Loucy (cell line): ENCODE results near the gene CDH26.

Experiments
- H2AFZ ChIP-seq: fragments of 200-600 bp; sonication (generic); 2 replicates; pipeline ENCODE4 v1.6.0; 2016; ENCODE audit warnings: antibody characterized with exemption, mild to moderate bottlenecking, low read length, moderate library complexity
- H3F3A ChIP-seq: fragments of 200-600 bp; 2 replicates; pipeline ENCODE4 v1.6.0; 2016; ENCODE audit warnings: antibody characterized with exemption, low read depth, mild to moderate bottlenecking
- H3K27me3 ChIP-seq: fragments of 200-600 bp; sonication (generic); 2 replicates; pipeline ENCODE4 v1.6.1; 2014; ENCODE audit warnings: low read length, mild to moderate bottlenecking; ENCODE audit not compliant: insufficient read depth, poor library complexity, severe bottlenecking
- H3K36me3 ChIP-seq: fragments of 200-600 bp; sonication (generic); 2 replicates; pipeline ENCODE4 v1.6.1; 2016; ENCODE audit warnings: low read length; ENCODE audit not compliant: insufficient read depth
- H3K4me1 ChIP-seq: fragments of 200-600 bp; sonication (generic); 2 replicates; pipeline ENCODE4 v1.5.1; 2014; ENCODE audit warnings: low read length, mild to moderate bottlenecking; ENCODE audit not compliant: insufficient read depth, poor library complexity, severe bottlenecking
- H3K4me2 ChIP-seq: fragments of 200-600 bp; sonication (generic); 2 replicates; pipeline ENCODE4 v1.6.0; 2014; ENCODE audit warnings: antibody characterized with exemption, low read length, low read depth, mild to moderate bottlenecking; ENCODE audit not compliant: poor library complexity, severe bottlenecking
- H3K4me3 ChIP-seq: fragments of 200-600 bp; sonication (generic); 2 replicates; pipeline ENCODE4 v1.5.1; 2014; ENCODE audit warnings: low read length, mild to moderate bottlenecking, mixed read lengths; ENCODE audit not compliant: poor library complexity, severe bottlenecking
- H3K79me2 ChIP-seq: fragments of 200-600 bp; sonication (generic); 2 replicates; pipeline ENCODE4 v1.6.1; 2014; ENCODE audit warnings: low read length; ENCODE audit not compliant: insufficient read depth
- H3K9ac ChIP-seq: fragments of 200-600 bp; sonication (generic); 2 replicates; pipeline ENCODE4 v1.6.0; 2014; ENCODE audit warnings: mild to moderate bottlenecking, low read depth, low read length, moderate library complexity; ENCODE audit not compliant: poor library complexity, severe bottlenecking
- H3K9me2 ChIP-seq: fragments of 200-600 bp; sonication (generic); replicated peaks from 2 replicates; pipeline ENCODE4 v1.6.1; 2016; ENCODE audit warnings: low read depth, low read length, mixed read lengths
- H3K9me3 ChIP-seq: fragments of 200-600 bp; sonication (generic); 2 replicates; pipeline ENCODE4 v1.6.1; 2014; ENCODE audit warnings: mild to moderate bottlenecking, antibody characterized with exemption, low read length, low read depth; ENCODE audit not compliant: insufficient read depth
- H4K20me1 ChIP-seq: fragments of 200-600 bp; sonication (generic); 2 replicates; pipeline ENCODE4 v1.6.0; 2014; ENCODE audit warnings: antibody characterized with exemption, low read length, mild to moderate bottlenecking; ENCODE audit not compliant: insufficient read depth, poor library complexity, severe bottlenecking
- EZH2phosphoT487 ChIP-seq: fragments of 200-600 bp; IDR thresholded peaks from 2 replicates; pipeline ENCODE4 v1.6.1; 2018; ENCODE audit warnings: antibody characterized with exemption, mild to moderate bottlenecking, moderate library complexity, borderline replicate concordance
- TF ChIP-seq, protein P1 (sequence below): fragments of 200-600 bp; sonication (generic); conservative IDR thresholded peaks from 2 replicates; pipeline ENCODE4 v1.5.1; 2014; ENCODE audit warnings: mild to moderate bottlenecking, antibody characterized with exemption, low read length

Gene CDH26

DNA sequence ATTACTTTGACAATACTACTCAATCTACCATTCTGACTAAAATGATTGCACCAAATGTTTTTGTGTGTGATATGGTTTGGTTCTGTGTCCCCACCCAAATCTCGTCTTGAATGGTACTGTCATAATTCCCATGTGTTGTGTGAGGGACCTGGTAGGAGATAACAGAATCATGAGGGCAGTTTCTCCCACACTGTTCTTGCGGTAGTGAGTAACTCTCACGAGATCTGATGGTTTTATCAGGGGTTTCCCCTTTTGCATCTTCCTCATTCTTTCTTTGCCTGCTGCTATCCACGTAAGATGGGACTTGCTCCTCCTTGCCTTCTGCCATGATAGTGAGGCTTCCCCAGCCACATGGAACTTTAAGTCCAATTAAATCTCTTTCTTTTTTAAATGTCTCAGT, 45.6 kb upstream of the CDH26 start:
- no peak overlapping the region for H3K4me2 ChIP-seq
- no peaks in the 10 kb centered on the region for H3K4me1 ChIP-seq
- no peak overlapping the region for H3K9ac ChIP-seq

DNA sequence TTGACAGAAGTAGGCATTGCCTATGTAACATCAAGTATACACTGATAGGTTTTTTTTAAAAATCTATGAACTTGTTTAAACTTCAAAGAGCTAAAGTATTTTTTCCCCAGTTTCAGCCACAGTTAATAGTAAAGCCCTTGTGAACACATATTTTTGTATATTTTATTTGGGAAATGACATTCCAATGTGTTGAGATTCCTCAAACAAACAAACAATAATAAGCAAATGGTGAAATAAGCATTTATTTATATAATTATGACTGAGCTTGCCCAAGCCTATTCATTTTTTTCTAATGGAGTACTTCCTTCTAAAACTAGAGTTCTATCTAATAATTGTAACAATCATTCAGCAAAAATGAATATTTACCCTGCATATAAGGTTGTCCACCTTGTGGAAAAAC, 37.3 kb upstream of the CDH26 start:
- Histone ChIP-seq H3K4me2 (no peak overlapping the region), H3K4me1 (no peaks in the 10 kb centered on the region)

More for the DNA sequence above, 45.6 kb upstream of the CDH26 start:
- no peaks in the 10 kb centered on the region for H3K36me3 ChIP-seq
- no peaks in the 10 kb centered on the region for H4K20me1 ChIP-seq
- no peak overlapping the region for H3K4me3 ChIP-seq
- H3K9me3 ChIP-seq: no peaks in the 10 kb centered on the region
- H3K27me3 ChIP-seq: no peaks in the 10 kb centered on the region
- no peaks in the 10 kb centered on the region for H3K9me2 ChIP-seq
- TF ChIP-seq EZH2phosphoT487: no peak
- TF ChIP-seq, protein P1, sequence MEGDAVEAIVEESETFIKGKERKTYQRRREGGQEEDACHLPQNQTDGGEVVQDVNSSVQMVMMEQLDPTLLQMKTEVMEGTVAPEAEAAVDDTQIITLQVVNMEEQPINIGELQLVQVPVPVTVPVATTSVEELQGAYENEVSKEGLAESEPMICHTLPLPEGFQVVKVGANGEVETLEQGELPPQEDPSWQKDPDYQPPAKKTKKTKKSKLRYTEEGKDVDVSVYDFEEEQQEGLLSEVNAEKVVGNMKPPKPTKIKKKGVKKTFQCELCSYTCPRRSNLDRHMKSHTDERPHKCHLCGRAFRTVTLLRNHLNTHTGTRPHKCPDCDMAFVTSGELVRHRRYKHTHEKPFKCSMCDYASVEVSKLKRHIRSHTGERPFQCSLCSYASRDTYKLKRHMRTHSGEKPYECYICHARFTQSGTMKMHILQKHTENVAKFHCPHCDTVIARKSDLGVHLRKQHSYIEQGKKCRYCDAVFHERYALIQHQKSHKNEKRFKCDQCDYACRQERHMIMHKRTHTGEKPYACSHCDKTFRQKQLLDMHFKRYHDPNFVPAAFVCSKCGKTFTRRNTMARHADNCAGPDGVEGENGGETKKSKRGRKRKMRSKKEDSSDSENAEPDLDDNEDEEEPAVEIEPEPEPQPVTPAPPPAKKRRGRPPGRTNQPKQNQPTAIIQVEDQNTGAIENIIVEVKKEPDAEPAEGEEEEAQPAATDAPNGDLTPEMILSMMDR: no peak
- H3F3A ChIP-seq: no peaks in the 10 kb centered on the region
- no peak overlapping the region for H2AFZ ChIP-seq
- H3K79me2 ChIP-seq: no peaks in the 10 kb centered on the region

DNA sequence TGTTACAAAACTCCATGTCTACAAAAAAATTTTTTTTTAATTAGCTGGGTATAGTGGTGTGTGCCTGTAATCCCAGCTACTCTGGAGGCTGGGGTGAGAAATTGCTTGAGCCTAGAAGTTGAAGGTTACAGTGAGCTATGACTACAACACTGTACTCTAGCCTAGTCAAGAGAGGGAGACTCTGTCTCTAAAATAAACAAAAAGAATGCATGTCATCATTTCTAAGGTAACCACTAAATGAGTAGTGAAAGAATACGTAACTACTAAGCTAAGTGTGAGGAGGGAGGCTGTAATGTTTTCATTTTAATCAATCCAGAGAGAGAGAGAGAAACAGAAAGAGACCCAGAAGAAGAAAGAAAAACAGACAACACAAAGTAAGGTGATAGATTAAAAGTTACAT, 34.7 kb upstream of the CDH26 start:
- Histone ChIP-seq H3K9ac (no peak overlapping the region), H4K20me1 (no peaks in the 10 kb centered on the region), H3K4me3 (no peak overlapping the region), H3K36me3 (no peaks in the 10 kb centered on the region), H3K9me3 (no peaks in the 10 kb centered on the region), H3F3A (no peaks in the 10 kb centered on the region), H3K27me3 (no peaks in the 10 kb centered on the region), H3K4me2 (no peak overlapping the region), H2AFZ (no peak overlapping the region), H3K4me1 (no peaks in the 10 kb centered on the region), H3K9me2 (no peaks in the 10 kb centered on the region), H3K79me2 (no peaks in the 10 kb centered on the region)
- TF ChIP-seq EZH2phosphoT487: no peak
- TF ChIP-seq, protein P1: no peak

More for the DNA sequence above, 37.3 kb upstream of the CDH26 start:
- Histone ChIP-seq H3K27me3 (no peaks in the 10 kb centered on the region), H4K20me1 (no peaks in the 10 kb centered on the region), H3K4me3 (no peak overlapping the region), H3F3A (no peaks in the 10 kb centered on the region), H3K79me2 (no peaks in the 10 kb centered on the region), H3K36me3 (no peaks in the 10 kb centered on the region), H3K9me3 (no peaks in the 10 kb centered on the region), H3K9ac (no peak overlapping the region), H3K9me2 (no peaks in the 10 kb centered on the region), H2AFZ (no peak overlapping the region)
- TF ChIP-seq EZH2phosphoT487: no peak
- TF ChIP-seq, protein P1: no peak
